GM13976 (cell line): ENCODE data around the gene LRIG2.

Experiments used
- DNase-seq: peaks from one replicate; pipeline ENCODE4 v3.0.0; 2012; ENCODE audit warnings: low spot score
- in situ Hi-C: fragments of 300-500 bp; cut with MboI; formaldehyde crosslinking; loops from one replicate; pipeline ENCODE4 v1.12.0; 2022; ENCODE audit warnings: low sequenced_read_pairs, mixed read lengths, inconsistent platforms; ENCODE audit not compliant: unreplicated experiment
- TF ChIP-seq, protein P1 (sequence below): IDR thresholded peaks from 2 replicates; pipeline ENCODE4 v1.5.1; 2012; ENCODE audit warnings: borderline replicate concordance, mild to moderate bottlenecking; ENCODE audit not compliant: insufficient read depth; ENCODE audit errors: extremely low read depth, missing control alignments, control extremely low read depth

LRIG2 gene

DNA sequence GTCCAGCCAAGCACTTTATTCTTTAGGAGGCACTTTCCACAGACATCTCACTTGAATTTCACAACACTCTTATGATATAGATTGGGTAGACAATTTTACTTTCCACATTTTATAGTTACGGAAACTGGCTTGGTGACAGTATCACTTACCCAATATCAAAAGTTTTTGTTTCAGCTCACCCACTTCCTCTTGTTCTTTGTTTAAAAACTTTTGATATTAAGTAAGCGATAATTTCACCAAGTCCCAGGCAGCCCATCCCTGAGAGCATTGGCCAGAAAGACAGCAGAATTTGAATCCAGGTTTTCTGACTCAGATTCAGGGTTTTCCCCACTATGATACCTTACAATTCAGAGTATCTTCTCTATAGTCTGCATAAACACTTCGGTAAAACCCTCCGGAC, 60.0 kb downstream of the LRIG2 start:
- TF ChIP-seq, protein P1, sequence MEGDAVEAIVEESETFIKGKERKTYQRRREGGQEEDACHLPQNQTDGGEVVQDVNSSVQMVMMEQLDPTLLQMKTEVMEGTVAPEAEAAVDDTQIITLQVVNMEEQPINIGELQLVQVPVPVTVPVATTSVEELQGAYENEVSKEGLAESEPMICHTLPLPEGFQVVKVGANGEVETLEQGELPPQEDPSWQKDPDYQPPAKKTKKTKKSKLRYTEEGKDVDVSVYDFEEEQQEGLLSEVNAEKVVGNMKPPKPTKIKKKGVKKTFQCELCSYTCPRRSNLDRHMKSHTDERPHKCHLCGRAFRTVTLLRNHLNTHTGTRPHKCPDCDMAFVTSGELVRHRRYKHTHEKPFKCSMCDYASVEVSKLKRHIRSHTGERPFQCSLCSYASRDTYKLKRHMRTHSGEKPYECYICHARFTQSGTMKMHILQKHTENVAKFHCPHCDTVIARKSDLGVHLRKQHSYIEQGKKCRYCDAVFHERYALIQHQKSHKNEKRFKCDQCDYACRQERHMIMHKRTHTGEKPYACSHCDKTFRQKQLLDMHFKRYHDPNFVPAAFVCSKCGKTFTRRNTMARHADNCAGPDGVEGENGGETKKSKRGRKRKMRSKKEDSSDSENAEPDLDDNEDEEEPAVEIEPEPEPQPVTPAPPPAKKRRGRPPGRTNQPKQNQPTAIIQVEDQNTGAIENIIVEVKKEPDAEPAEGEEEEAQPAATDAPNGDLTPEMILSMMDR: no peak
- in situ Hi-C loops: no loop called here
- no peak for DNase-seq

DNA sequence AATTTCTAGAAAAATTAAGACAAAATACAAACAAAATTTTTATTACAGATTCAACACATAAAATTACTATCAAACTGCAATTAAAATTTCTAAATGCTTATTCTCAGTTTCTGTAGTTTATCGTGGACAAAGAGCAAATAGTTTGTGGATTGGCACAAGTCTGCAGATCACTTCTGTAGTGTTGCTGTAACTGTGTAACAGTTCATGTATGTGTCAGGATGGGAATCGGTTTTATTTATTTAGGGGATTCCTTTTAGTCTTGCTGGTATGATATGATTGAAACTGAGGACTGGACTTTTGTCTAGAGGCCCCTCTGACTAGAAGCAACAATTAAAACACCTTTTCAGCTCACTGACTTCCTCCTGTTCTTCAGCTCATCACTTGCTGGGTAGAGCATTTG, 60.8 kb downstream of the LRIG2 start:
- TF ChIP-seq, protein P1: no peak
- in situ Hi-C loops: no loop called here
- no peak for DNase-seq

DNA sequence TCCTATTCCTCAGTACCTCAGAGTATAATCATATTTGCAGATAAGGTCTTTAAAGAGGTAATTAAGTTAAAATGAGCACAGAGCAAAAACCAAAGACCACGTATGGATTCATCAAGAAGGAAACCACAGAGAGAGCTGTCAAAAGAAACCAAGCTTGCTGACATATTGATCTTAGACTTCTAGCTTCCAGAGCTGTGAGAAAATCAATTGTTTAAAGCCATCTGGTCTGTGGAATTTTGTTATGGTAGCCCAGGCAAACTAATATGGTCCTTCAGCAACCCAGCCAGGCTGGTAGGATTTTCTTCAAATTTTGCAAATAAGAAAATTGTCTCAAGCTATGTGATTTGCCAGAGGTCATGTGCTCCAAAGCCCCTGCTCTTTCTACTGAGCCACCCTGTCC, 62.5 kb downstream of the LRIG2 start:
- TF ChIP-seq, protein P1: no peak
- no peak for DNase-seq
- in situ Hi-C loops: no loop called here

DNA sequence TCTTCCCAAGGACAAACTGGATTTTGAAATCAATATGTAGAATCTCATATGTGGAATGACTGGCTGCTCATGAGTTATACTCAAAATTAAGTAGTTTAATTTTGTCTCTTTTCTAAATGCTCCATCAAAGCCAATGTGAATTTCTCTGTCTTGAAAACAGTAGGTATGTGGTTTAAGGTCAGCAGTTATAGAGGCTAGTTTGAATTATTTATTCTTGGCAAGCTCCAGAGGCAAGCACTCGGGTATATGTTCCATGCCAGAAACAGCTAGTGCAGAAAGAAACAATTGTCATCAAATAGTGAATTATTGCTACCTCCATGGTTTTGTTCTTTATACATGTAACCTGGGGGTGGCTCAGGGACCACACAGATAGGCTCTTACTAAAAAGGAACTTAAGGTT, 63.5 kb downstream of the LRIG2 start:
- TF ChIP-seq, protein P1: no peak
- in situ Hi-C loops: no loop called here
- no peak for DNase-seq

DNA sequence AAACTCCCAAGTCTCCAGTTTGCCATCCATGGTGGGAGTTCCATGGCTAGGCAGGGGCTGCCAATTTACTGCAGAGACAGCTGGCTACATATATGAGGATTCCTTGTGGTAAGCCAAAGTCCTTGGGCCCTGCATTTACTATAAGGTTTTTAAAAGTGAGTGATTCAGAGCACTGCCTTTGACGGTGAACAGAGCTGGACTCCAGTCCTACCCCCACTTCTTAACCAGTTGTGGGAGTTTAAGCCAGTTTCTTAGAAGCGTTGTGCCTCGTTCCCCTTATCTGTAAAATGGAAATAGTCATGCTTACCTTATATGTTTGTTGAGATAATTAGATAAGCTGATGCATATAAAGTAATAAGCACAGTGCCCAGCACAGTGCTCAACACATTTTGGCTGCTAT, 64.6 kb downstream of the LRIG2 start:
- TF ChIP-seq, protein P1: no peak
- DNase-seq: no peak
- in situ Hi-C loops: no loop called here

DNA sequence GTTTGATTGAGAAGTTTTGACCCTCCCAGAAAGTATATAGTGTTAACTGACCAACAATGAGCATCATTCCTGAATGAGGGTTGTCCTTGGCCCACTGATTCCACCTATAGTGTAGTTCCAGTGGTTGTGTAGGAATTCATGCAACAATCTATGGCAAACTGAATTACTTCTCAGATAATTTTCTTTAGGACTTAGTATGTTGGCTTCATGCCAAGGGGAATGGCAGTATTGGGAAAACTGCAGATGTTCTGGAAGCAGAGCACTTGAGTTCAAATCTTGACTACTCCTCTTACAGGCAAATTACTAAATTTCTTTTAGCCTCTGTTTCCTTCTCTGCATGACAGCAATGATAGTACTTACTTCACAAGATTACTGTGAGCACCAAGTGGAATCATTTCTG, 65.8 kb downstream of the LRIG2 start:
- no peak for DNase-seq
- in situ Hi-C loops: no loop called here
- TF ChIP-seq, protein P1: no peak

DNA sequence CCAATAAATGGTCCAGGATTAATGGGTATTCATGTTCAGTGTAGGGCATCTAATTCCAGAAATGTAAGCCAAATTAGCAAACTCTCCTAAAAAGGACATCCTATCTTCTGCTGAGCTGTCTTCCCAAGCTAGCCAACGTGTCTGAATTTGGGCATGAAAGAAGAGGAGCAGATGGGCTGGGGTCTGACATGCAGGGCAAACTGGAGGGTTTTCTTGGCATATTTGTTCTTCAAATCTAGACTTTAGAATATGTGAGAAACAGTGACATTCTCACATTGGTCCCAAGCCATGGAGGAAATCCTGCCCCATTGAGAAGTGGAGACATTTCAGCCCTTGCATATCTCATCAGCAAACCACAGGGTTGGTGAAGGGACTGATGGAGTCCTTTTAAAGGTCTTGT, 67.2 kb downstream of the LRIG2 start:
- TF ChIP-seq, protein P1: no peak
- in situ Hi-C loops: loop anchor here (5.0 to 10.0 kb wide), 2 partner anchors 315 to 527 kb away; no protein-coding TSS in a partner anchor
- DNase-seq: no peak
